Measurements from ENCODE around the gene NTNG1. TPM values are rescaled to one million over a fixed set of nuclear protein-coding genes. Genes with fewer than 3 reads are reported as not detected.

The NTNG1 gene
- total RNA-seq, 1 experiment from 2014 or later = 2.3 TPM

GRCh38 chr1:107401704-107402103 lies 260.9 kb downstream of the NTNG1 start:
- no peak for TF ChIP-seq KAT7 (CRISPR knock-in tag; IDR thresholded peaks at IDR 0.05; ENCODE audit: borderline replicate concordance)
- TF ChIP-seq, protein P1, sequence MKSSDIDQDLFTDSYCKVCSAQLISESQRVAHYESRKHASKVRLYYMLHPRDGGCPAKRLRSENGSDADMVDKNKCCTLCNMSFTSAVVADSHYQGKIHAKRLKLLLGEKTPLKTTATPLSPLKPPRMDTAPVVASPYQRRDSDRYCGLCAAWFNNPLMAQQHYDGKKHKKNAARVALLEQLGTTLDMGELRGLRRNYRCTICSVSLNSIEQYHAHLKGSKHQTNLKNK (CRISPR knock-in tag; IDR thresholded peaks at IDR 0.05) = no peak
- TF ChIP-seq JUN (CRISPR knock-in tag; IDR thresholded peaks at IDR 0.05) = no peak
- TF ChIP-seq, protein P2, sequence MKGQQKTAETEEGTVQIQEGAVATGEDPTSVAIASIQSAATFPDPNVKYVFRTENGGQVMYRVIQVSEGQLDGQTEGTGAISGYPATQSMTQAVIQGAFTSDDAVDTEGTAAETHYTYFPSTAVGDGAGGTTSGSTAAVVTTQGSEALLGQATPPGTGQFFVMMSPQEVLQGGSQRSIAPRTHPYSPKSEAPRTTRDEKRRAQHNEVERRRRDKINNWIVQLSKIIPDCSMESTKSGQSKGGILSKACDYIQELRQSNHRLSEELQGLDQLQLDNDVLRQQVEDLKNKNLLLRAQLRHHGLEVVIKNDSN (CRISPR knock-in tag; IDR thresholded peaks at IDR 0.05) = no peak
- no peak for TF ChIP-seq ZSCAN18 (CRISPR knock-in tag; IDR thresholded peaks at IDR 0.05)
- no peak for TF ChIP-seq CREB1 (CRISPR knock-in tag; IDR thresholded peaks at IDR 0.05)
- TF ChIP-seq RELA (CRISPR knock-in tag; IDR thresholded peaks at IDR 0.05; ENCODE audit: borderline replicate concordance) = no peak
- no peak for TF ChIP-seq GTF2I (CRISPR knock-in tag; conservative IDR thresholded peaks at IDR 0.05)
- no peak for TF ChIP-seq E2F1 (CRISPR knock-in tag; IDR thresholded peaks at IDR 0.05)
- no peak for TF ChIP-seq OVOL2 (CRISPR knock-in tag; IDR thresholded peaks at IDR 0.05; ENCODE audit: borderline replicate concordance)
- TF ChIP-seq RORB (CRISPR knock-in tag; IDR thresholded peaks at IDR 0.05) = no peak
- TF ChIP-seq NFE2L1 (CRISPR knock-in tag; IDR thresholded peaks at IDR 0.05) = no peak
- no peak for TF ChIP-seq CBFB (CRISPR knock-in tag; IDR thresholded peaks at IDR 0.05; ENCODE audit: low read depth)
- TF ChIP-seq, protein P3, sequence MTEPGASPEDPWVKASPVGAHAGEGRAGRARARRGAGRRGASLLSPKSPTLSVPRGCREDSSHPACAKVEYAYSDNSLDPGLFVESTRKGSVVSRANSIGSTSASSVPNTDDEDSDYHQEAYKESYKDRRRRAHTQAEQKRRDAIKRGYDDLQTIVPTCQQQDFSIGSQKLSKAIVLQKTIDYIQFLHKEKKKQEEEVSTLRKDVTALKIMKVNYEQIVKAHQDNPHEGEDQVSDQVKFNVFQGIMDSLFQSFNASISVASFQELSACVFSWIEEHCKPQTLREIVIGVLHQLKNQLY (CRISPR knock-in tag; IDR thresholded peaks at IDR 0.05) = no peak
- no peak for TF ChIP-seq FOXP1 (CRISPR knock-in tag; IDR thresholded peaks at IDR 0.05; ENCODE audit: borderline replicate concordance)
- no peak for TF ChIP-seq MXD4 (CRISPR knock-in tag; IDR thresholded peaks at IDR 0.05; ENCODE audit: borderline replicate concordance)
- no peak for TF ChIP-seq ARID4B (CRISPR knock-in tag; IDR thresholded peaks at IDR 0.05; ENCODE audit: borderline replicate concordance)
- no peak for TF ChIP-seq NR1H2 (CRISPR knock-in tag; IDR thresholded peaks at IDR 0.05)
- TF ChIP-seq, protein P4, sequence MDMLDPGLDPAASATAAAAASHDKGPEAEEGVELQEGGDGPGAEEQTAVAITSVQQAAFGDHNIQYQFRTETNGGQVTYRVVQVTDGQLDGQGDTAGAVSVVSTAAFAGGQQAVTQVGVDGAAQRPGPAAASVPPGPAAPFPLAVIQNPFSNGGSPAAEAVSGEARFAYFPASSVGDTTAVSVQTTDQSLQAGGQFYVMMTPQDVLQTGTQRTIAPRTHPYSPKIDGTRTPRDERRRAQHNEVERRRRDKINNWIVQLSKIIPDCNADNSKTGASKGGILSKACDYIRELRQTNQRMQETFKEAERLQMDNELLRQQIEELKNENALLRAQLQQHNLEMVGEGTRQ (CRISPR knock-in tag; IDR thresholded peaks at IDR 0.05) = no peak
- no peak for TF ChIP-seq TEAD1 (CRISPR knock-in tag; IDR thresholded peaks at IDR 0.05)
- POLR2A ChIA-PET = no interaction called here
- CTCF ChIA-PET = no interaction called here
- no peak overlapping the region for H3K27ac Mint-ChIP-seq
- no peaks in the 10 kb centered on the region for H3K9me3 Mint-ChIP-seq
- no peaks in the 10 kb centered on the region for H3K36me3 Mint-ChIP-seq
- no peaks in the 10 kb centered on the region for H3K27me3 Mint-ChIP-seq (ENCODE audit: low read depth)
- ATAC-seq (no peak), DNase-seq (ENCODE audit: low spot score) (no peak)
- H3K4me3 Mint-ChIP-seq = no peak overlapping the region
- peaks cover 4% of the 10 kb centered on the region for H3K4me1 Mint-ChIP-seq

Data from WTC11 (cell line).